Naive B cell (primary cell): Measurements from ENCODE around the gene TUBA8. TPM values are rescaled to one million over a fixed set of nuclear protein-coding genes. Genes with fewer than 3 reads are reported as not detected.
"Not testable (repeated sequence)": the region's sequence is repeated elsewhere in the genome, so short reads cannot be mapped to it uniquely, and the experiment has no call there.

Experiments
- ATAC-seq, 2 donors: fragments of 150-1000 bp; cut with Tn5 transposase; 2 replicates each; pipeline ENCODE4 v1.10.0; 2021; ENCODE audit warnings: low read depth in 2 of 2, mild to moderate bottlenecking in 2 of 2, moderate library complexity in 2 of 2
- DNase-seq: peaks from one replicate; pipeline ENCODE4 v3.0.0; 2022
- H3K27ac Mint-ChIP-seq, 6 donors: one replicate each; pipeline ENCODE4 v1.8.0; 2020 to 2022; ENCODE audit warnings: mild to moderate bottlenecking in 6 of 6, mixed read lengths in 6 of 6, moderate library complexity in 5 of 6, inconsistent platforms in 2 of 6
- H3K27me3 Mint-ChIP-seq, 3 donors: one replicate each; pipeline ENCODE4 v1.8.0; 2021 to 2022; ENCODE audit warnings: mixed read lengths in 3 of 3, mild to moderate bottlenecking in 1 of 3
- H3K36me3 Mint-ChIP-seq, 2 donors: one replicate each; pipeline ENCODE4 v1.8.0; 2020 to 2022; ENCODE audit warnings: mixed read lengths in 2 of 2, inconsistent platforms in 1 of 2, mild to moderate bottlenecking in 1 of 2
- H3K4me1 Mint-ChIP-seq, 3 donors: one replicate each; pipeline ENCODE4 v1.8.0; 2020 to 2022; ENCODE audit warnings: mixed read lengths in 3 of 3, inconsistent platforms in 1 of 3, mild to moderate bottlenecking in 1 of 3, moderate library complexity in 1 of 3
- H3K4me3 Mint-ChIP-seq, 8 donors: one replicate each; pipeline ENCODE4 v1.8.0; 2020 to 2022; ENCODE audit warnings: mild to moderate bottlenecking in 8 of 8, mixed read lengths in 8 of 8, moderate library complexity in 8 of 8, inconsistent platforms in 2 of 8
- H3K9me3 Mint-ChIP-seq, 7 donors: one replicate each; pipeline ENCODE4 v1.8.0; 2020 to 2022; ENCODE audit warnings: mixed read lengths in 7 of 7, mild to moderate bottlenecking in 5 of 7, inconsistent platforms in 2 of 7, moderate library complexity in 1 of 7
- polyA plus RNA-seq, 6 donors: library from polyadenylated mRNA; unstranded; fragments of 300-500 nt; fragmentation: Illumina TruSeq; gene quantifications; one replicate each; pipeline ENCODE4 v1.2.3, GENCODE V29; 2021; ENCODE audit warnings: low read depth in 6 of 6

The TUBA8 gene
- polyA plus RNA-seq, 6 donors from 2014 or later = 0.78 to 2.4 (median 1.4) TPM; not detected in 1

GRCh38 chr22:18156878-18157713 is 46.5 kb downstream of the TUBA8 start:
- DNase-seq (no peak), ATAC-seq (no peak)
- H3K36me3 Mint-ChIP-seq = no peaks in the 10 kb centered on the region
- no peaks in the 10 kb centered on the region for H3K27me3 Mint-ChIP-seq
- H3K4me1 Mint-ChIP-seq = peaks cover 5 to 6% (median 5%) of the 10 kb centered on the region in 3 donors
- no peak overlapping the region for H3K4me3 Mint-ChIP-seq
- H3K9me3 Mint-ChIP-seq = no peaks in the 10 kb centered on the region
- peak overlapping the region in 1 of 6 donors; percentile 43 for H3K27ac Mint-ChIP-seq

- peaks cover 2 to 3% (median 3%) of the 10 kb centered on the region in 3 donors for H3K4me1 Mint-ChIP-seq
- no peaks in the 10 kb centered on the region for H3K9me3 Mint-ChIP-seq
- H3K27me3 Mint-ChIP-seq = no peaks in the 10 kb centered on the region
- peak overlapping the region in 2 of 6 donors; percentile 43 to 69 for H3K27ac Mint-ChIP-seq
- no peak for DNase-seq
- ATAC-seq = no peak
- no peaks in the 10 kb centered on the region for H3K36me3 Mint-ChIP-seq
- no peak overlapping the region for H3K4me3 Mint-ChIP-seq
Measured at GRCh38 chr22:18157714-18158028, 47.1 kb downstream of the TUBA8 start.

DNA sequence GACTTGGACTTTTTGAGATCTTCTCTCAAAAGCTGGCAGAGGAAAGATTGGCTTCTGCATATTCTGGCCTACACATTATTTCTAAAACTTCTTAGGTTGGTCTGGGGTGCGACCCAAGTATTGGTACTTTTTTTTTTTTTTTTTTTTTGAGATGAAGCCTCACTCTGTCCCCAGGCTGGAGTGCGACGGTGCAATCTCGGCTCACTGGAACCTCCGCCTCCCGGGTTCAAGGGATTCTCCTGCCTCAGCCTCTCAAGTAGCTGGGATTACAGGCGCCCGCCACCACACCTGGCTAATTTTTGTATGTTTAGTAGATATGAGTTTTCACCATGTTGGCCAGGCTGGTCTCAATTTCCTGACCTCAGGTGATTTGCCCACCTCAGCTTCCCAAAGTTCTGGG is 50.0 kb downstream of the TUBA8 start:
- H3K36me3 Mint-ChIP-seq, H3K4me1 Mint-ChIP-seq, DNase-seq, H3K9me3 Mint-ChIP-seq, ATAC-seq, H3K4me3 Mint-ChIP-seq, H3K27me3 Mint-ChIP-seq: not testable (repeated sequence)
- peak overlapping the region in 1 of 6 donors; percentile 15 for H3K27ac Mint-ChIP-seq

GRCh38 chr22:18163843-18164242 is 53.2 kb downstream of the TUBA8 start:
- not testable (repeated sequence) for H3K36me3 Mint-ChIP-seq, H3K9me3 Mint-ChIP-seq, H3K27me3 Mint-ChIP-seq, H3K4me3 Mint-ChIP-seq, DNase-seq, H3K4me1 Mint-ChIP-seq
- H3K27ac Mint-ChIP-seq = peak overlapping the region in 1 of 6 donors; percentile 44
- ATAC-seq = peak in 1 of 2 donors; percentile 16

- not testable (repeated sequence) for H3K27ac Mint-ChIP-seq, H3K4me1 Mint-ChIP-seq, H3K9me3 Mint-ChIP-seq, H3K27me3 Mint-ChIP-seq, DNase-seq, ATAC-seq, H3K36me3 Mint-ChIP-seq, H3K4me3 Mint-ChIP-seq
Measured at GRCh38 chr22:18164584-18164983, 54.0 kb downstream of the TUBA8 start.

DNA sequence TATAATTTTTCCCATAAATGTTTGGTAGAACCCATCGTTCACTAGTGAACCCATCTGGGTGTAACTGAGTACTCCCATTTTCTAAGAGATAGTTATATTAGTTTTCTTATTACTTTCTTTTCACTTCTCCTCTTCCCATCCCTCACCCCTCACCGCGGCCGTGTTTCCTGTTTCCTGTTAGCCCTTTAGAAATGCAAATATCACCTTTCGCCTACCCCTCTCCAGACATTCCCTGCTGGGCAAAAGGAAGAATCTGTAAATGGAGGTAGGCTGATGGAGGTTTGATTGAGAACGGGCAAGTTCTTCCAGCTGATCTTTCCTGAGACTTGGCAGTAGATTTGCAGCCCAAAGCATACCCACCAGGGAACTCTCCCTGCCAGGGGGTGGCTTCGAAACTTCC is 54.7 kb downstream of the TUBA8 start:
- not testable (repeated sequence) for ATAC-seq, H3K9me3 Mint-ChIP-seq, H3K4me1 Mint-ChIP-seq, H3K4me3 Mint-ChIP-seq, H3K36me3 Mint-ChIP-seq, H3K27me3 Mint-ChIP-seq, DNase-seq
- peak overlapping the region in 1 of 6 donors; percentile 76 for H3K27ac Mint-ChIP-seq

DNA sequence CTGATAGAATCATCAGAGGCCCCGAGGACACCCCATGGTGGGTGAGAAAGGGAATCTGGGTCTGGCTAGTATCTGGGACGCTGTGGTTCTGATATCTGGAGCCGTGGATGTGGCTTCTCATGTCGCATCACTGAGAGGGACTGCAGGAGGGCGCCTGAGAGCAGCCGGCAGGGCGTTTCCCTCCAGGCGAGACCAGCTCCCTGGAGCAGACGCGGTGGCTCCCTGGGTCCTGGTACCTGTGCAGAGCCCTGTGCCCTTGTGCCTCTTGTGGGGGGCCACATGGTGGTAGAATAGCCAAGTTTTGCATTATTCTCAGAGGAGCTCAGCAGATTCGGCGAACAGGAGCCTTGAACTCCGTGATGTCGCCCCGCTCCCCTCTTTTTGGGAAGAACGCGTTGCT is 59.7 kb downstream of the TUBA8 start:
- ATAC-seq, H3K4me3 Mint-ChIP-seq, H3K27me3 Mint-ChIP-seq, H3K4me1 Mint-ChIP-seq, DNase-seq, H3K9me3 Mint-ChIP-seq, H3K27ac Mint-ChIP-seq: not testable (repeated sequence)
- H3K36me3 Mint-ChIP-seq = peaks cover 0 to 11% of the 10 kb centered on the region in 2 donors

GRCh38 chr22:18172203-18172602 is 61.6 kb downstream of the TUBA8 start:
- DNase-seq, ATAC-seq, H3K36me3 Mint-ChIP-seq, H3K27ac Mint-ChIP-seq, H3K27me3 Mint-ChIP-seq, H3K9me3 Mint-ChIP-seq, H3K4me1 Mint-ChIP-seq, H3K4me3 Mint-ChIP-seq: not testable (repeated sequence)

DNA sequence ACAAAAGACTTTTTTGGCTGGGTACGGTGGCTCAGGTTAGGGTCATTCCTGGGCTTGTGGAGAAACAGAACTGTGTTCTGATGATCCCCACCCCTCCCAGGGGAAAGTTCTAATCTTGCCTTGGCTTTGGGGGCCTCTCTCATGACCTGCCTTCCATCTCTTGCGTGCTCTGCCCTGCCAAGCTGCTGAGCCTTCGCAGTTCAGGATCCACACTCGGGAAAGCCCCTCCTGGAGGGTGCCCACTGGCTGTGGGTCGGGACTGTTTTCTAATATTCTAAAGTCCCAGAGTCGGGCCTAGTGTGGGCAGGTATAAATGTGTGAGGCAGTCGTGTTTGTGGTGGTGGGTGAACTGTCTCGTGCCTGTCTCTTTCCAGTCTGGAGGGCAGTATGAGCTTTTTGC is 62.2 kb downstream of the TUBA8 start:
- not testable (repeated sequence) for DNase-seq, H3K27me3 Mint-ChIP-seq, H3K9me3 Mint-ChIP-seq, H3K27ac Mint-ChIP-seq, H3K4me1 Mint-ChIP-seq, H3K36me3 Mint-ChIP-seq, H3K4me3 Mint-ChIP-seq, ATAC-seq

DNA sequence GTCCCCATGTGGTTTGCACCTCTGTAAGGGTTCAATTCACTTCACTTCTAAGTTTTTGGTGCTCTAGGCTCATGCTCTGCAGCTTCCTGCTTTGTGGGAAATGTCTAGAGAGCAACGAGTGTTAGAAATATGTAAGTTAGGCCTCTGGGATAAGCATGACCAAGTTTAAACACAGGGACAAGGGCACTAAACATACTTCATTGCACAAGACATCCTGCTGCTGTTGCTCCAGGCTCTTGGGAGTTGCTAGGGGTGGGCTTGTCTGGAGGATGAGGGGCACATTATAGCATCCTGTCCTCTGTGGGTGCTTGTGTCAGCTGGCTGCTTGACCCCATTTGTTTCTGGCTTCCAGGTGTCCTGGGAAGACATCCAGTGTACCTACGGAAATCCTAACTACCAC is 62.8 kb downstream of the TUBA8 start:
- not testable (repeated sequence) for H3K4me3 Mint-ChIP-seq, H3K27ac Mint-ChIP-seq, H3K4me1 Mint-ChIP-seq, DNase-seq, H3K36me3 Mint-ChIP-seq, H3K9me3 Mint-ChIP-seq, H3K27me3 Mint-ChIP-seq, ATAC-seq

Other genes with a start within 250 kb of the TUBA8 start
- gene MICAL3, start 86.2 kb upstream of the TUBA8 start, polyA plus RNA-seq = 10 to 100 TPM; 10.9 to 28.0 (median 15.6) TPM
- gene PEX26, start 32.8 kb upstream of the TUBA8 start, polyA plus RNA-seq = 1 to 10 TPM; 1.0 to 4.3 (median 2.4) TPM
- gene USP18, start 39.4 kb downstream of the TUBA8 start, polyA plus RNA-seq = 1 to 10 TPM in 5 of 6 donors, not detected in 1; 3.2 to 7.9 (median 6.5) TPM